Retina (tissue), 1 donor: Measurements from ENCODE around the gene LTBP3.

Experiments used
- DNase-seq: peaks from one replicate; pipeline ENCODE4 v3.0.0-alpha.2; 2016

Gene LTBP3

DNA sequence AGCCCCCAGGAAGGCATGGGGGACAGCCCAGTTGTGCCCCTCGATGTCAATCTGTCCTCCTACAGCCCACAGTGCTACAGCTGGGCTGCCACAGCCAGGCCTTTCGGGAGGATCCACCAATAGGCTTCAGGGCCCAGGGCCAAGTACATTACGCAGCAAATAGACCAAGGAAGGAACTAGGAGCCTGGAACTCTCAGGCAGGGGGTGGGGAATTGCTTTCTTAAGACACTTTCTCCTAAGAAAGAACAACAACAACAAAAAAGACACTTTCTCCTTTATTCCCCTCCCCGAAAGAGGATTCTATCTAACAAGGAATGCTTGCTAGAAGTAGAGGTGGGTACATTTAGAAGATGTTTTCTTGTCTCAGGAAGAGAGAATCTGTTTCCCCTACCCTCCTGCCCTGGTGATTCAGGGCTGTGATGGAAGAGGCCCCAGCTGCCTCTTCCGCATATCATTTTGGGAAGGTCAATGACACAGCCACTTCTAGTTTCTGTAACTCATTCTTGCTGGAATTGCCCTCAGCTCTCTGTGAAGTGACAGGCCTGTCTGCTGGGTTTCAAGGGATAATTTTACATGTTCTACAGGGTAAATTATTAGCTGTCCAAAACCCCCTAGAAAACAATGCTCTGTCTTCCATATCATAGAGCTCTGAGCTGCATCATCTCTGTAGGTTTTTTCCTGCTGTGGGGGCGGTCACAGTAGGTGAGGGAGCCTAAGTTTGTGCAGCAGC is 65.4 kb downstream of the LTBP3 start:
- no peak for DNase-seq

GRCh38 chr11:65492387-65492636 is 65.8 kb downstream of the LTBP3 start:
- no peak for DNase-seq

GRCh38 chr11:65491614-65492386 is 66.4 kb downstream of the LTBP3 start:
- DNase-seq, result peak; percentile 83

GRCh38 chr11:65491163-65491465 is 67.0 kb downstream of the LTBP3 start:
- DNase-seq, result no peak

- DNase-seq, result peak; percentile 66
These were observed 68.3 kb downstream of the LTBP3 start for GRCh38 chr11:65489706-65490320.

- DNase-seq, result peak; percentile 72
These were observed 69.0 kb downstream of the LTBP3 start for GRCh38 chr11:65489035-65489705.
